Adipose tissue (tissue), 3 donors: ENCODE measurements around the gene SYS1. TPM values are rescaled to one million over a fixed set of nuclear protein-coding genes. Genes with fewer than 3 reads are reported as not detected.

Experiments used
- H3K27ac ChIP-seq: one replicate; pipeline ENCODE4 v1.5.1; 2013; ENCODE audit warnings: low read depth, low read length
- WGBS, 3 donors: extraction: QIAGEN DNeasy Blood & Tissue Kit; methylation state at CpG; one replicate each; pipeline ENCODE4 v1.1.7; 2013; 5-methylcytosine and 5-hydroxymethylcytosine counted together
- polyA plus RNA-seq, 3 donors: library from polyadenylated mRNA; stranded (reverse); fragments of 200-250 nt; gene quantifications; one replicate each; pipeline ENCODE4 v1.2.3, GENCODE V29; 2013
- donor health status: healthy with polysubstance abuse.
- donor health status: Bipolar disorder and iron deficiency.
- donor health status: healthy.

The SYS1 gene
- 10 to 100 TPM; 13.2 to 29.5 (median 21.6) TPM for polyA plus RNA-seq

DNA sequence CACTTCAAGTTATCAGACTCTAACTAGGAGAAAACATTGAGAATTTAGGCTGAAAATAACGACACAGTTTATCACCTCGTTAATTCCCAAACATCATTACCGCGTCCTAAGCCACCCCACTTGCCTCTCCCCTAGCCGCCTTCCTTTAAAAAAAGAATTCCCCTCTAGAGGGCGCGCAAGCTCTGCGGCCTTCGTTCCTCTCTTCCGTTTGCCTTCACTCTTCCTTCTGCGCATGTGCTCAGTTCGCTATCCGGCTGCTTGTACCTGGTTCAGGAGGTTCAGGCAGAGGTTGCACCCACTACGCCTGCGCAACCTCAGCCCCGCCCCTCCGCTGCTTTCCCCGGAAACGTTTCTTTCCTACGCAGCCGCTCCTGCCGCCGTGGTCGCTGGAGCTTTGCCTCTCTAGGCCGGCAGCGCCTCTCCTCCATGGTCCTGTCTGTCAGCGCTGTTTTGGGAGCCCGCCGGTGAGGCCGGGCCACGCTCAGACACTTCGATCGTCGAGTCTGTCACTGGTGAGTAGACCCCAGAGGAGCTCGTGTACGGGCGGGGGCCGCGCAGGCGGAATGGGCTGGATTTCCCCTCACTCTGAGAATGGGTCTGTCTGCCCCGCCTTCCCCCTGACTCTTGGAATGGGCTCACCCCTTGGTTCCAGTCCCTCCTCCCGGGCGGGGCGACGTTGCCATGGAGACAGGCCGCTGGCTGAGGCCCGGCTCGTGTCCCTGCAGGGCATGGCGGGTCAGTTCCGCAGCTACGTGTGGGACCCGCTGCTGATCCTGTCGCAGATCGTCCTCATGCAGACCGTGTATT lies at the start of gene SYS1:
SYS1 (plus strand) TSS at position 353 of the 807 bp plus-strand sequence; CDS start at position 729, 376 bp downstream.
- no peak within 1 kb of the TSS for H3K27ac ChIP-seq
- WGBS, 3 donors = 0% methylated on average over 55 of the region's 55 CpGs

DNA sequence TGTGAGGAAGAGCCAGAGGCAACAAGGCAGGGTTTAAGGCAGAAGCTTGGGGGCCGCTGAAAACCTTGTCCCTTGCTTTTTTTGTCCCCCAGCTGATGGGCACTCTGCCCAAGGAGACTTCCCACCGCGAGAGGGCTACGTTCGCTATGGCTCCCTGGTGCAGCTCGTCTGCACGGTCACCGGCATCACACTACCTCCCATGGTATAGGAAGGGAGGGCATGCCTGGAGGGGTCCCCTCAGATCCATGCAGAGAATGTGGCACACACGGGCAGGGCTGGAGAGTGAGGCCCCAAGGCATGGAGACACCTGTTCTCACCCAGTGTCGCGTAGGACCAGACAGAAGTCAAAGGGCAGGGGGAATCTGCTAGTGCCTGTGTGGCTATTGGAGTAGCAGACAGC lies 49.0 kb upstream of the SYS1 start:
- WGBS, 3 donors = 51 to 86% (median 79%) methylated on average over 11 of the region's 11 CpGs
- H3K27ac ChIP-seq = no peak overlapping the region

DNA sequence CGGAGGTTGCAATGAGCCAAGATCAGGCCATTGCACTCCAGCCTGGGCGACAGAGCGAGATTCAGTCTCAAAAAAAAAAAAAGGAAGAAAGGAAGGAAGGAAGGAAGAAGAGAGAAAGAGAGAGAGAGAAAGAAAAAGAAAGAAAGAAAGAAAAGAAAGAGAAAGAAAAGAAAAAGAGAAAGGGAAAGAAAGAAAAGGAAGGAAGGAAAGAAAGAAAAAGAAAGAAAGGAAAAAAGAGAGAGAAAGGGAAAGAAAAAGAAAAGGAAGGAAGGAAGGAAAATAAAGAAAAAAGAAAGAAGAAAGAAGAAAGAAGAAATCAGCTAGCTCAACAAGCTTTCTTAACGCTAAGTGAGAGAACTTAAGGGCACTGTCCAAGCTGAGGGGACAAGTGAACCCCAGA lies 47.3 kb upstream of the SYS1 start:
- H3K27ac ChIP-seq = no peak overlapping the region
- 86 to 91% (median 89%) methylated on average over 4 of the region's 4 CpGs for WGBS, 3 donors

DNA sequence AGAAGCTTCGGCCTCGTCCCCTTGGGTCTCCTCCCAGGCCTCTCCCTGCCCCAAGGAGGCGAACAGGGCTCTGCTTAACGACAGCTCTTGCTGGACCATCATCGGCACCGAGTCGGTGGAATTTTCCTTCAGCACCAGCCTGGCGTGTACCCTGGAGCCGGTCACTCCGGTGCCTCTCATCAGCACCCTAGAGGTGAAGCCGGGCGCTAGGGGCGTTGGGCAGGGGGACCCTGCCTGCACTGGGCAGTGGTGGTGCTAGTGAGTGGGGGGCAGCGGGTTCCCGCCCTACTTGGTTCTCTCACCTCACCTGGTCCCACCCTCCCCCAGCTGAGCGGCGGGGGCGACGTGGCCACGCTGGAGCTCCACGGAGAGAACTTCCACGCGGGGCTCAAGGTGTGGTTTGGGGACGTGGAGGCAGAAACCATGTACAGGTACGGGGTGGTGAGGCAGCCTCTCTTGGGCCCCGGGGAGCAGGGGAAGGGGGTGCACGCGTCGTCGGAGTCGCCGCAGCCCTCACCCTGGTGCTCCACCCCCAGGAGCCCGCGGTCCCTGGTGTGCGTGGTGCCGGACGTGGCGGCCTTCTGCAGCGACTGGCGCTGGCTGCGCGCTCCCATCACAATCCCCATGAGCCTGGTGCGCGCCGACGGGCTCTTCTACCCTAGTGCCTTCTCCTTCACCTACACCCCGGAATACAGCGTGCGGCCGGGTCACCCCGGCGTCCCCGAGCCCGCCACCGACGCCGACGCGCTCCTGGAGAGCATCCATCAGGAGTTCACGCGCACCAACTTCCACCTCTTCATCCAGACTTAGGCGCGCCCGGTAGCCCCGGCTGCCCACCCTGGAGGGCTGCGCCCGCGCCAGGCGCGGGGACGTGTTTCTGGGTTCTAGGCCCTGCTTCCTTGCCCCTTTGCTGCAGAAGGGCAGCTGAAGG lies 46.5 kb upstream of the SYS1 start:
- no peak overlapping the region for H3K27ac ChIP-seq
- WGBS, 3 donors = 23 to 51% (median 27%) methylated on average over 68 to 71 of the region's 71 CpGs

DNA sequence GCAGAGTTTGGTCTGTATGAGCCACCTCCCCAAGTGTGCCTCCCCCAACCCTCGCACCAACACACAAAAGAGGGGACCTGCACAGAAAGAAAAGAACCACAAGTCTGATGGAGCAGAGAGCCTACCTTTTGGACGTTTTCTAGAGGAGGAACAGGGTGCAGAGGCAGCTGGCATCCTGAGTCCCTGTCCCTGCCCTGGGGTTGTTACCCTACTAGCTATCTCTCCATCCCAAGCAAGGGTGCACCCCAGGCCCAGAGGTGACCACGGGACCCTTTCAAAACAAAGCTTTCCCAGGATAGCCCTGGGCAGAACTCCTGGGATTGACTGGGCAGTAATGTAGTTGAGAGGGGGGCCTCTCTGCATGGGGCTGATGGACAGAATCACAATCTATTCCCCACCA lies 45.1 kb upstream of the SYS1 start:
- 61 to 73% (median 71%) methylated on average over 3 of the region's 3 CpGs for WGBS, 3 donors
- no peak overlapping the region for H3K27ac ChIP-seq

DNA sequence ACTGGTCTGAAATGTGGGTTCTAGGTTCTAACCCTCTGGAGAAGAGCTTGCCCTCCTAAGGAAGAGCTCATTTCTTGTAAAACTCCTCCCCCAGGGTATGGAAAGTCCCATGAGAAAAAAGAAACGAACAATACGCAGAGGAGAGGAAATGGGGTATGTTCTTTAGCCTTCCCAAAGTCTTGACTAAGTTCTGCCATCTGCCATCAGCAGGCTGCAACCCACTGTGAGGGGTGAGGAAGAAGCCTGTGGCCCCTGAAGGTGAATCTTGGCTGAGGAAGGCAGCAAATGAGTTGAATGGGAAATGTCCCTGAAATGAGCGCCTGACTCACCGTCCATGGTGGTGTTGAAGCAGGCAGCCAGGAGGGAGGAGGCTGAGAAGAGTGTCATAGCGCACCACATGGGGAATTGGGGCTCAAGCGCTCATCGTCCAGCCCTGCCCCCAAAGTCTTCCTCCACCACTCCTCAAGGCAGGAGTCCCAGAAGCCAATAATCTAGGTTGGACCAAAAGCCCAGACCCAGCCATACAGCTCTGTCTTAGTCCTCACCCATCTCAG lies 44.5 kb upstream of the SYS1 start:
- 64 to 68% (median 66%) methylated on average over 7 of the region's 7 CpGs for WGBS, 3 donors
- H3K27ac ChIP-seq = no peak overlapping the region

DNA sequence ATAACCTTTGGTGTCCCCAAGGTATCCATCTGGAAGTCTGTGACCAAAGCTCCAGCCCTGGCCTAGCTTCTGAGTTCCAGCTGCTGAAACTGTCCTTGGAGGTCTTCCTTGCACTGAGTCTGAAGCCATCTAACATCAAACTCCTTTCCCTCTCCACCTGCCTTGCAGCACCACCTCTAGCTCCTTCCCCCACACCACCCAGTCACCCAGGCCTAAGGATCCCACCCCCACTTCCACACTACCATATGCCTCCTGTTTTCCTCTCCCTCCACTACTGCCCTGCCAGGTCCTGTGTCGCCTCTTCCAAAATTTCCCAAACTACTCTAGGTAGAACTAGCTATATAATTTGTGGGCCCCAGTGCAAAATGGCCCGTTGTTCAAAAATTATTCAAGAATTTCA lies 44.0 kb upstream of the SYS1 start:
- H3K27ac ChIP-seq = no peak overlapping the region
- 59 to 71% (median 68%) methylated on average over 2 of the region's 2 CpGs for WGBS, 3 donors

DNA sequence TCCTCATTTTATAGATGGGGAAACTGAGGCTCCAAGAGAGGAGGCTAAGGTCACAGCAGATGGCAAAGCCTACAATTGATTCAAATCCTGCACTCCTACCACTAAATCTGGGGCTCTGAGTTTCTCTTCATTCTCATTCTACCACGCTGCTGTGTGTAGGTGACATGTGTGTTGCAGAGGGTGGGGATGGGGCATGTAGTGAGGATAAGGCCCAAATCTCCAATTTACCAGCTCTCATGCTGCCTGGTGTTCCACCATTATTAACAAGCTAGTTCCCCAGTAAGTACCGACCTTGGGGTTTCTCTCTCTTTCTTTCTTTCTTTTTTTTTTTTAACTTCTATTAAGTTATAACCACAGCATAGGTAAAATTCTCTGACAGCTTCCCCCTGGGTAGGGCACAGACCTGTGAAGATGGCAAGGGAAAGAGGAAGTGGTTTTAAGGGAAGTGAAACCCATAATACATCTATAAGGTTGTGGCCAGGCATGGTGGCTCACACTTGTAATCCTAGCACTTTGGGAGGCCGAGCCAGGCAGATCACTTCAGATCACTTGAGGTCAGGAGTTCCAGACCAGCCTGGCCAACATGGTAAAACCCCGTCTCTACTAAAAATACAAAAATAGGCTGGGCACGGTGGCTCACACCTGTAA lies 41.9 kb upstream of the SYS1 start:
- H3K27ac ChIP-seq = no peak overlapping the region
- WGBS, 3 donors = 54 to 78% (median 65%) methylated on average over 5 of the region's 5 CpGs

DNA sequence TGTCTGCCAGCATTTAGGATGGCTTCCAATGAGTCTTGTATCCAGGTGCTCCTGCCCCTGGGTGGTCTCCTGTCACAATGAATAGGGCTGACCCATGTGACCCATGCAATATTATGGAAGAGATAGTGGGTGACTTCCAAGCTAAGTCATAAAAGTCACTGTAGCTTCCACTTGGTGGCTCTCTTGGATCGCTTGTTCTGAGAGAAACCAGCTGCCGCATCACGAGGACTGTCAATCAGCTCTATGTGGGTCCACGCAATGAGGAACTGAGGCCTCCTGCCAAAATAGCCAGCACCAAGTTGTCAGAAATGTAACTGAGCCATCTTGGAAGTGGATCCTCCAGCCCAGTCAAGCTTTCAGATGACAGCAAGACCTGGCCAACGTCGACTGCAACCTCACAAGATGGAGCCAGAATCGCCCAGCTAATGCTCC lies 40.0 kb upstream of the SYS1 start:
- 41 to 60% (median 53%) methylated on average over 7 of the region's 7 CpGs for WGBS, 3 donors
- H3K27ac ChIP-seq = no peak overlapping the region

DNA sequence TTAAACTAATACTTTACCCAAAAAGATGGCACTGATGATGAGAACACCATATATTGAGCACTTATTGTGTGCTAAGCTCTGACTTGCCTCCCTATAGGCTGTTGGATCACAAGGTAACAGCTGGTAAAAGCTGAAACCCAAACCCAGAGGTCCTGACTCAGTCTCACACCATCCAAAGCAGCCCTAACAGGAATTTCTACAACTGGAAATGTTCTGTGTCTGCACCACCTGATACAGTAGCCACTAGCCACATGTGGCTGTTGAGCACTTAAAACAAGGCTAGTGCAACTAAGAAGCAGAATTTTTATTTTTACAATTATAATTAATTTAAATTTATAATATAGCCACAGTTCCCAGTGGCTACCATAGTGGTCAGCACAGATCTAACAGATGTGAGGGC lies 39.2 kb upstream of the SYS1 start:
- H3K27ac ChIP-seq = no peak overlapping the region

DNA sequence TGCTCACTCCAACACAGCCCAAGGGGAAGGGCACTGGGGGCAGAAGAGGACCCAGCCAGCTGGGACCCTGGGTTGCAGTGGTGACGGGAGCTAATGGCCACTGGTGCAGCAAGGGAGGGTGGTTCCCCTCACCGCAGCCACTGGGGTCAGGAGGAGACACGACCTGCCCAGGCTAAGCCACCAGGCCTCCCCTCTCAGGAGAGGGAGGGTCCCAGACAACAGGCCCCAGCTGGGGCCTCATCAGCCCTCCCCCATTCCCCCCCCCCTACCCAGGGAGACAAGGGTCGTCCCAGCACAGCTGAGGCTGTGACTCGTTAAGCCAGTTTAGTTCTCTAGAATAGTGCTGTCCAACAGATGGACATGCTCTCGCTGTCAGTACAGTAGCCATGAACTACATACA lies 37.6 kb upstream of the SYS1 start:
- WGBS, 3 donors = 59 to 81% (median 71%) methylated on average over 6 of the region's 6 CpGs
- no peak overlapping the region for H3K27ac ChIP-seq

DNA sequence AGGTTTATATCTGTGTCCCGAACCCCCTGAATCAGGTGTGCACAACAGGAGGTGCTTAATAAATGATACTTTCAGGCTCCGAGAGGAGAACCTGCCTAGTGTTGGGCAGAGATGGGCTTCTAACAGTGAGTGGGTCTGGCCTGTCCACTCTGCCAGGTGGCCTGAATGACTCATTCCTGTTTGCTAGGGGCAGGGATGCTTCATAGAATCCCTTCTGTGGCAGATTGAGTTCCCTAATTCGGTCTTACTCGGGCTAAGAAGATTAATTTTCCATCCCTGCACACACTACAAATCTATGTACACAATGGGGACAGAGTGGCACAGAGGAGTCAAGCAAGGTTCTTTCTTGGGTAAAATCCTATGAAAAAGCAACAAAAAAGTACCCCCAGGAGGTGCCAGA lies 34.5 kb upstream of the SYS1 start:
- WGBS, 3 donors = 92 to 94% (median 93%) methylated on average over 4 of the region's 4 CpGs
- no peak overlapping the region for H3K27ac ChIP-seq

DNA sequence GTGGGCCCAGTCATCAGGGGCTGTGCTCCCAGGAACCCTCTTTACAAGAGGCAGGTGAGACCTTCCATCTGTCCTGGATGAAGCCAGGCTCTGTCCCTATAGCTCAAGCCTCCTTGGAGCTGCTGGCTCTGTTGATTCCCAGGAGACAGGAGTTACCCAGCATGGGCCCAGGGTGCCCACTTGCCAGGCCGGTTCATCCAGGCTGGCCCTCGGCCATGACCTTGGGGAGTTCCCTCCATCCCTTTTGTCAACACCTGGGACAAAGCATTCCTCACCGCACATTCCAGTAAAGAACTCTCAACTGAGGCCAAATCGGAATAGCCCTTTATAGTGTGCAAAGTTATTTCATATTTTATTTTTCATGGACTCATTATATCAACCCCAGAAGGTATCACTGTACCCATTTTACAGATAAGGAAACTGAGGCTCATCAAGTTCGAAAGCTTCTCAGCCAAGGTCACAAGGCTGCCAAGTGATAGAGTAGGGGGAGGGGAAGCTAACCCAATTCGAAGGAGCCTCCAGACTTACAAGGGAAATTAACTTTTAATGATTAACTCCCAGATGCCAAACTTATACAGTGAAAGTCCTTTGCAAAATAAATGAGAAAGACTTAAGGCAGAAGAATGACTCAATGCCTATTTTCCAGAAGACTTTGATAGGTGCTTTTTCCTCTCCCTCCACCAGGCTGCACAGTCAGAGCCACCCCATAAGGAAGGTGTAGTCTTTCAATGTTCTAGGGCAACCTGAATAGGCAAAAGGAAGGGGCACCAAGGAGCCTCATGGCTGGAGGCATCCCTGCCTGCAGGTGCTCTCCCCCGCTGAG lies 33.2 kb upstream of the SYS1 start:
- H3K27ac ChIP-seq = no peak overlapping the region
- 41 to 87% (median 86%) methylated on average over 7 of the region's 7 CpGs for WGBS, 3 donors

DNA sequence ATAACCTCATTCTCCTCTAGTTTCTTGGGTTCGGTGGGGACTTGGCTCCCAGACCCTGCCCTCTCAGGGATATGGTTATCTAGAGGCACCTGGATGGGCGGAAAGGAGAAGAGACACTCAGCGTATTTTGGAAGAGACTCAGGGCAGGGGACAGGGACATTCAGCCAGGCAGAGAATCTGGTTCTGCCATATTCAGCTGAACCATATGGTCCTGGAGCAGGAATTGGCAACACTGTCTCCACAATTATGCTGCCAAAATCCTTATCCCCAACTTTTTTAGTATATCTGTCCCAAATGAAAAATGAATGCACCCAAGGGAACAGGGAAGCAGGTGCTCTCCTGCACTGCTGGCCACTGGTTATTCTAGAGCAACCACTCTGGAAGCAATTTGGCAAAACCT lies 32.5 kb upstream of the SYS1 start:
- no peak overlapping the region for H3K27ac ChIP-seq
- 93 to 96% (median 93%) methylated on average over 3 of the region's 3 CpGs for WGBS, 3 donors

DNA sequence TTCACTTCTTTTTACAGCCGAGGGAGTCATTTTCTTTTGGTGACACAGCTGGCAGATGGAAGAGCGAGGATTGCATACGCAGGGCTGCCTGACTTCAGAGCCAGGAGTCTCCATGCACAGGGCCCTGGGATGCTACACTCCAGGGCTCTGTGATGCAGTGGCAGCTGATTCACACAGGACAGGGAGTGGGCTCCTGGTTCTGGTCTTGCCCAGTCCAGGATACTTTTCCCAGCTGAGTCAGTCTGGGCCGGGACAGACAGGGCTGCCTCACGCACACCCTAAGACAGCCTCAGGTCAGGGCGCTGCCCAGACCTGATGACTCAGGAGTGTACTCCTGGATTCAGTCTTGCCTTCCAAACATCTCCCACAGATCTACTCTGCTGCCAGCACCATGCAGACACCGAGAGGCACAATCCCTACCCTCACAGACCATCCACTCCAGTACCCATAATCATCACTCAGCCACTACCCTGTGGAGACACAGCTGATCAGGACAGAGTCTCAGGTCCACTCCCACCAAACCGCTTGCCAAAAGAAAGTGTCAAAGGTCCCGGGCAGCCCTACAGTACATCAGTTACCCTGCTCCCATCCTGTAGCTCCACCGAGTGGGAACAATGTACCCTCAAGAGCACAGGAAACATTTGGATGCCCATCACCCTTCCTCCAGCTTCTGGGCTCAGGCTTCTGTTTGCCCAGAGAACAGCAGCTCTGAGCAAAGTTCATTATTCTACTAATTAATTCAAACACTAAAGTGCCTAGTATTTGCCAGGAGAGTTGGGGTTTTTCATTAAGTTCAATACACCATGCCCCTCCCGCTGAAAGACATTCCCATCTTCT lies 26.2 kb upstream of the SYS1 start:
- no peak overlapping the region for H3K27ac ChIP-seq
- WGBS, 3 donors = 55 to 78% (median 68%) methylated on average over 11 of the region's 11 CpGs

DNA sequence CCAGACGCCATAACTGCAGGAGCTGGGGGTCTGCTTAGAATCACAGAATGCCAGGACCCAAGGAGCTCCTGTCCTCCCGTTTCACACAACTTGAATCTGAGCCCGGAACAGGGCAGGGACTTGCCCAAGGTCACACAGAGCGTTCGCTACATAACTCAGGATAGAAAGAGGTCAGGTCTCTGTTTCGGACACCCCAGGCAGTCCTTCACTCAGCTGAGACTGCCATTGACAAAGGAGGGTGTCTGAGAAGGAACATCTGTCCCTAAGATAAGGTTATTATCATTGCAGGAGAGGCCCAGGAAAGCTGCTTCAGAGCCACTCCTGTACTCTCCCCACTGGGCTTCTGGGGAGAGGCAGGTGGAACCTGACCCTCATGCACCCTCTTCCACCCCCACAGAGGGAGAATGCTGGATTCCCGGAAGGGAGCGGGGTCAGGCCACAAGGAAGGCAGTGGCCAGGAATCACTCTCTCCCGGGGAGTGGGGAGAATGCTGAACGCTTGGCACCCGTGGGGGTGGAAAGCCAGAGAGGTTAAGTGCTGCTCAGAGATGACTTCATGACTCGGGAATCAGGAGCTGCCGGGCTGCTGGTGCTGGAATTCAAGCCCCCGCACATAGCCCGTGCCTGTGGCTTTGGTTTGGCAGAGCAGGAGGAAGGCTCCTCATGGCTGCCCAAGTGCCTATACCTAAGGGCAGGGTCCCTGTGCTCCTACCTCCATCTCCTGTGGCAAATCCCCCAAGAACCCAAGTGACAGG lies 25.4 kb upstream of the SYS1 start:
- no peak overlapping the region for H3K27ac ChIP-seq
- WGBS, 3 donors = 19 to 57% (median 48%) methylated on average over 15 of the region's 15 CpGs
